AG04450 (cell line): ENCODE measurements around the gene ITGBL1. TPM values are rescaled to one million over a fixed set of nuclear protein-coding genes. Genes with fewer than 3 reads are reported as not detected.

ENCODE experiments used
- CTCF ChIA-PET: fragments of 300-600, 350-600 bp; formaldehyde crosslinking; extraction: SDS; loops from one replicate; lab custom pipeline; 2022; ENCODE audit warnings: antibody characterized with exemption, inconsistent platforms; lab: Charles Lee
- POLR2A ChIA-PET: fragments of 350-600 bp; formaldehyde crosslinking; extraction: SDS; loops from one replicate; lab custom pipeline; 2021; ENCODE audit warnings: antibody characterized with exemption, inconsistent platforms; lab: Yijun Ruan, JAX
- DNase-seq: peaks from one replicate; pipeline ENCODE4 v3.0.0-alpha.2; 2011; ENCODE audit warnings: low read depth, low spot score
- H3K27ac ChIP-seq: one replicate; pipeline ENCODE4 v1.5.1; 2012; ENCODE audit warnings: low read depth, low read length, control low read depth
- H3K27me3 ChIP-seq: one replicate; pipeline ENCODE4 v1.6.0; 2012; ENCODE audit warnings: low read length; ENCODE audit not compliant: control insufficient read depth, insufficient read depth
- H3K4me3 ChIP-seq: 2 replicates; pipeline ENCODE4 v1.5.1; 2011; ENCODE audit warnings: mild to moderate bottlenecking, low read depth, low read length, control low read depth
- H3K9me3 ChIP-seq: 2 replicates; pipeline ENCODE4 v1.5.1; 2012; ENCODE audit warnings: low read length; ENCODE audit not compliant: control insufficient read depth, insufficient read depth
- polyA plus RNA-seq: library from polyadenylated mRNA; depleted of rRNA; stranded (reverse); fragments of >200 nt; gene quantifications from 2 replicates; pipeline ENCODE4 v1.2.3, GENCODE V29; 2011
- TF ChIP-seq, protein P1 (sequence below): IDR thresholded peaks from 2 replicates; pipeline ENCODE4 v1.5.1; 2011; ENCODE audit warnings: low read depth, low read length, control low read depth, inconsistent platforms

The ITGBL1 gene
- polyA plus RNA-seq, 1 experiment = 17.1 TPM

DNA sequence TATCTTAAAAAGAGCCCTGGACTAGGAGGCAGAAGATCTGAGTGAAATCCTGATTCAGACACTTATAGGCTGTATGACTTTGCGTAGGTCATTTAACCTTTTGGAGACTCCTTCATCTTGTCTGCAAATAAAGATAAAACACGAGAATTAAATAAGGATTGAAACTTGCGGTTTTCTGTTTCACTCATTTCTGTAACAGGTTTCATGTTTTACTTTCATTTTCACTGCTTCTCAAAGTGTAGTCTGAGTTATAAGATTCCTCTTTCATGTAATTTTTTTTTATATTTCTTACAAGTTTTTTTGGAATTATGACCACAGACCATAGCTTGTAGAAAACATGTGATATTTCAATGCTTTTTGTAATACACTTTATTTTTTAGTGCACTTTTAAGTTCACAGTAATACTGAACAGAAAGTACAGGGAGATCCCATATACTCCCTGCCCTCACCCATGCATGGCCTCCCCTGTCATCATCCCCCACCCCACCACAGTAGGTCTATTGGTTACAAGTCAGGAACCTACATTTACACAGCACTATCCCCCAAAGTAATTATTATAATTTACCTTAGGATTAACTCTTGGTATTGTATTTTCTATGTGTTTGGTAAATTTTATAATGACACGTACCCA, 174.6 kb downstream of the ITGBL1 start:
- TF ChIP-seq, protein P1, sequence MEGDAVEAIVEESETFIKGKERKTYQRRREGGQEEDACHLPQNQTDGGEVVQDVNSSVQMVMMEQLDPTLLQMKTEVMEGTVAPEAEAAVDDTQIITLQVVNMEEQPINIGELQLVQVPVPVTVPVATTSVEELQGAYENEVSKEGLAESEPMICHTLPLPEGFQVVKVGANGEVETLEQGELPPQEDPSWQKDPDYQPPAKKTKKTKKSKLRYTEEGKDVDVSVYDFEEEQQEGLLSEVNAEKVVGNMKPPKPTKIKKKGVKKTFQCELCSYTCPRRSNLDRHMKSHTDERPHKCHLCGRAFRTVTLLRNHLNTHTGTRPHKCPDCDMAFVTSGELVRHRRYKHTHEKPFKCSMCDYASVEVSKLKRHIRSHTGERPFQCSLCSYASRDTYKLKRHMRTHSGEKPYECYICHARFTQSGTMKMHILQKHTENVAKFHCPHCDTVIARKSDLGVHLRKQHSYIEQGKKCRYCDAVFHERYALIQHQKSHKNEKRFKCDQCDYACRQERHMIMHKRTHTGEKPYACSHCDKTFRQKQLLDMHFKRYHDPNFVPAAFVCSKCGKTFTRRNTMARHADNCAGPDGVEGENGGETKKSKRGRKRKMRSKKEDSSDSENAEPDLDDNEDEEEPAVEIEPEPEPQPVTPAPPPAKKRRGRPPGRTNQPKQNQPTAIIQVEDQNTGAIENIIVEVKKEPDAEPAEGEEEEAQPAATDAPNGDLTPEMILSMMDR = no peak
- ChIA-PET POLR2A (no interaction called here), CTCF (interaction anchor here (1.0 to 1.2 kb wide), 2 partner anchors 90 to 131 kb away, joined by 3 read pairs; no protein-coding TSS in a partner anchor)
- H3K27me3 ChIP-seq = no peaks in the 10 kb centered on the region
- no peak for DNase-seq
- no peak overlapping the region for H3K27ac ChIP-seq
- H3K9me3 ChIP-seq = no peaks in the 10 kb centered on the region
- H3K4me3 ChIP-seq = peak overlapping the region; percentile 21

DNA sequence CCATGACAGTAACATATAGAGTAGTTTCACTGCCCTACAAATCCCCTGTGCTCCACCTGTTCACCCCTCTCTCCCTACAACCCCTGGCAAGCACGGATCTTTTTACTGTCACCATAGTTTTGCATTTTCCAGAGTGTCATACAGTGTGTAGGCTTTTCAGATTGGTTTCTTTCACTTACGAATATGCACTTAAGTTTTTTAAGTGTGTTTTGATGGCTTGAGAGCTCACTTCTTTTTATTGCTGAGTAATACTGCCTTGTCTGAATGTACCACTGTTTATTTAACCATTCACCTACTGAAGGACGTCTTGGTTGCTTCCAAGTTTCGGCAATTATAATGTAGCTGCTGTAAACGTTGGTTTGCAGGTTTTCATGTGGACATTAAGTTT, 175.1 kb downstream of the ITGBL1 start:
- Histone ChIP-seq H3K9me3 (no peaks in the 10 kb centered on the region), H3K4me3 (peak overlapping the region; percentile 21), H3K27ac (no peak overlapping the region), H3K27me3 (no peaks in the 10 kb centered on the region)
- POLR2A ChIA-PET = no interaction called here
- TF ChIP-seq, protein P1 = no peak
- CTCF ChIA-PET = interaction anchor here (0.6 to 1.2 kb wide), 3 partner anchors 90 to 506 kb away, joined by 3 to 4 read pairs (median 3); no protein-coding TSS in a partner anchor
- no peak for DNase-seq

DNA sequence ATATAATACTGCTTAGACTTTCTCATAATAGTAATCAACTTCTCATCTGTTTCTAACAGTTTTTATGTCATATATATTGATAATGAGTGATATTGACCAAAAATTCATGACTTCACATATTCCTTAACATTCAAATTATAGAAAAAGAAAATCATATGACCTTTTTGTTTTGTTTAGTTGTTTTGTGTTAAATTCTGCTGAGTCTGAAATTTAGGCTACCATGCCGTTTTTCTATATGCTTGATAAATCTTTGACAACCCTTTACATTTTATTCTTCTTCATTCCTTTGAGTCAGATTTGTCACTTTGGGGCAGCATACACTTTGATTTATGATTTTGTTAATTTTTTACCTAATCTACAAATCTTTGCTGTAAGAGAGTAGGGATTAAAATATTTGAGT, 176.4 kb downstream of the ITGBL1 start:
- CTCF ChIA-PET = no interaction called here

DNA sequence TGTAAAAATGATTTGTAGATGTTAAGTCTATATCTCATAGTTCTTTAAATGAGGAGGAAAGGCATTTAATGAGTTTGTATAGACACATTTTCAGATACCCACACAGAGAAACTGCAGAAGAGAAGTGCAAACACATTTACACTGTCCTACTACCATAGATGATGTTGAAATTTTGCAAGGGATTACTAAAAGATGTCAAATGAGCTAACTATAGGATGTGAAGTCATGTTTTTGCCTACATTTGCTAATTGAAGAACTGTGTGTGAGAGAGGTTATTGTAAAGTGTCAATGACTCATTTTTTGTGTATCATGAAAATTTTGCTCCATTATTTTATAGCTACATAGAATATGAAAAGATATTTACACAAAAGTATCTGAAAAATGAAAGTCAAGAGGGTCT, 178.9 kb downstream of the ITGBL1 start:
- DNase-seq = no peak
- Histone ChIP-seq H3K4me3 (no peak overlapping the region), H3K27me3 (no peaks in the 10 kb centered on the region), H3K27ac (no peak overlapping the region), H3K9me3 (no peaks in the 10 kb centered on the region)
- TF ChIP-seq, protein P1 = no peak
- POLR2A ChIA-PET = no interaction called here
- CTCF ChIA-PET = no interaction called here

More for the DNA sequence above, 176.4 kb downstream of the ITGBL1 start:
- TF ChIP-seq, protein P1 = no peak
- POLR2A ChIA-PET = no interaction called here
- H3K9me3 ChIP-seq = no peaks in the 10 kb centered on the region
- H3K27me3 ChIP-seq = no peaks in the 10 kb centered on the region
- no peak for DNase-seq
- H3K27ac ChIP-seq = no peak overlapping the region
- H3K4me3 ChIP-seq = no peak overlapping the region

DNA sequence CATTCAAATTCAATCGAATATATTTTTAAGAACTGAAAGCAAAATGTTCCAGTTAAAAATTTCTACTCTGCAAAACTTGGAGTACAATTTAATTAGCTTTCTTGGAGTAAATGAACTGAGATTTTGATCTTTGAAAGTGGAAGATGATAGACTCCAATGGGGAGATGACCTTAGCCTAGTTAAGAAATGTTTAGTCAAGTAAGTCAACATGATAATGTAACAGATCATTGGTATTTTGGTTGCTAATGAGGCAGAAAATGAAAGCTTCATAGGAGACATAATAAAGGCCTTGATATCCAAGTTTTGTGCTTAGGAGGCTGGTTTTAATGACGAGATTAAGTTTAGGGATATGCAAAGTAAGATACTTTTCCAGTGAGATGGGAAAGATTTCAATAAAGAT, 181.7 kb downstream of the ITGBL1 start:
- CTCF ChIA-PET = no interaction called here
- H3K27me3 ChIP-seq = no peaks in the 10 kb centered on the region
- TF ChIP-seq, protein P1 = no peak
- POLR2A ChIA-PET = no interaction called here
- no peaks in the 10 kb centered on the region for H3K9me3 ChIP-seq
- DNase-seq = no peak
- no peak overlapping the region for H3K4me3 ChIP-seq
- H3K27ac ChIP-seq = no peak overlapping the region
